ENCODE measurements around the gene RSBN1L.

- no peak for TF ChIP-seq POLR2A (IDR thresholded peaks at IDR 0.05)
- TF ChIP-seq, protein P1, sequence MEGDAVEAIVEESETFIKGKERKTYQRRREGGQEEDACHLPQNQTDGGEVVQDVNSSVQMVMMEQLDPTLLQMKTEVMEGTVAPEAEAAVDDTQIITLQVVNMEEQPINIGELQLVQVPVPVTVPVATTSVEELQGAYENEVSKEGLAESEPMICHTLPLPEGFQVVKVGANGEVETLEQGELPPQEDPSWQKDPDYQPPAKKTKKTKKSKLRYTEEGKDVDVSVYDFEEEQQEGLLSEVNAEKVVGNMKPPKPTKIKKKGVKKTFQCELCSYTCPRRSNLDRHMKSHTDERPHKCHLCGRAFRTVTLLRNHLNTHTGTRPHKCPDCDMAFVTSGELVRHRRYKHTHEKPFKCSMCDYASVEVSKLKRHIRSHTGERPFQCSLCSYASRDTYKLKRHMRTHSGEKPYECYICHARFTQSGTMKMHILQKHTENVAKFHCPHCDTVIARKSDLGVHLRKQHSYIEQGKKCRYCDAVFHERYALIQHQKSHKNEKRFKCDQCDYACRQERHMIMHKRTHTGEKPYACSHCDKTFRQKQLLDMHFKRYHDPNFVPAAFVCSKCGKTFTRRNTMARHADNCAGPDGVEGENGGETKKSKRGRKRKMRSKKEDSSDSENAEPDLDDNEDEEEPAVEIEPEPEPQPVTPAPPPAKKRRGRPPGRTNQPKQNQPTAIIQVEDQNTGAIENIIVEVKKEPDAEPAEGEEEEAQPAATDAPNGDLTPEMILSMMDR (IDR thresholded peaks at IDR 0.05), result no peak
Observed at GRCh38 chr7:77786018-77786417, 89.8 kb downstream of the RSBN1L start.
